Inflammatory macrophage (primary cell): Measurements from ENCODE around the gene KLHL36.
A peak's percentile ranks its signal among the peaks of the same experiment; 100 is the strongest.

Experiments used
- DNase-seq, 2 donors: peaks; one replicate each; pipeline ENCODE4 v3.0.0-alpha.2; 2020 to 2022
- total RNA-seq, 18 experiments: gene quantifications; one replicate each; lab custom pipeline; 2026; ENCODE audit warnings: mixed read lengths in 6 of 18, inconsistent platforms in 2 of 18; lab: John Stamatoyannopoulos, UW

The KLHL36 gene
- 15.8 to 106 (median 69.3) reads per million in 18 experiments for total RNA-seq

- DNase-seq: peak; percentile 32 to 72
These were observed at the start of gene KLHL36 for GRCh38 chr16:84647828-84648594. Gene KLHL36 (plus strand): TSS chr16:84648511. CDS start chr16:84650868, 2,357 bp downstream.

GRCh38 chr16:84599521-84600202, 48.6 kb upstream of the KLHL36 start:
- DNase-seq: peak; percentile 95 to 97

GRCh38 chr16:84600343-84601229, 47.7 kb upstream of the KLHL36 start:
- peak; percentile 72 to 80 for DNase-seq

GRCh38 chr16:84603140-84603816, 45.0 kb upstream of the KLHL36 start:
- peak; percentile 94 for DNase-seq

GRCh38 chr16:84603940-84604339, 44.4 kb upstream of the KLHL36 start:
- no peak for DNase-seq

- no peak for DNase-seq
These were observed 43.8 kb upstream of the KLHL36 start for GRCh38 chr16:84604477-84605013.

GRCh38 chr16:84605339-84605848, 42.9 kb upstream of the KLHL36 start:
- DNase-seq: no peak

GRCh38 chr16:84606081-84606875, 42.0 kb upstream of the KLHL36 start:
- DNase-seq: peak in 1 of 2 donors; percentile 51

GRCh38 chr16:84607061-84607460, 41.2 kb upstream of the KLHL36 start:
- no peak for DNase-seq

- peak; percentile 81 for DNase-seq
These were observed 40.6 kb upstream of the KLHL36 start for GRCh38 chr16:84607694-84608093.

GRCh38 chr16:84608282-84608681, 40.0 kb upstream of the KLHL36 start:
- no peak for DNase-seq

GRCh38 chr16:84609563-84610177, 38.6 kb upstream of the KLHL36 start:
- DNase-seq: no peak

GRCh38 chr16:84610376-84610775, 37.9 kb upstream of the KLHL36 start:
- no peak for DNase-seq

- DNase-seq: peak; percentile 32 to 54
These were observed 37.3 kb upstream of the KLHL36 start for GRCh38 chr16:84611041-84611440.

- no peak for DNase-seq
These were observed 35.6 kb upstream of the KLHL36 start for GRCh38 chr16:84612686-84613085.

GRCh38 chr16:84613408-84614072, 34.8 kb upstream of the KLHL36 start:
- DNase-seq: peak; percentile 59 to 88

GRCh38 chr16:84614073-84614459, 34.2 kb upstream of the KLHL36 start:
- DNase-seq: peak; percentile 38 to 75

- DNase-seq: no peak
These were observed 33.7 kb upstream of the KLHL36 start for GRCh38 chr16:84614623-84614967.

- peak in 1 of 2 donors; percentile 49 for DNase-seq
These were observed 33.1 kb upstream of the KLHL36 start for GRCh38 chr16:84614968-84615813.
